GM23338 (cell line): ENCODE data around the gene PANK4. TPM values are rescaled to one million over a fixed set of nuclear protein-coding genes. Genes with fewer than 3 reads are reported as not detected.

ENCODE experiments used
- ATAC-seq: fragments of 200-7000 bp; cut with Tn5 transposase; 3 replicates; pipeline ENCODE4 v1.9.1; 2020
- DNase-seq: peaks from one replicate; pipeline ENCODE4 v3.0.0-alpha.2; 2015; ENCODE audit warnings: low spot score
- H2AFZ ChIP-seq: fragments of 200-600 bp; sonication (generic); 2 replicates; pipeline ENCODE4 v1.8.0; 2016; ENCODE audit warnings: antibody characterized with exemption, mild to moderate bottlenecking, moderate library complexity
- H3F3A ChIP-seq: fragments of 200-600 bp; sonication (generic); replicated peaks from 2 replicates; pipeline ENCODE4 v1.8.0; 2017; ENCODE audit warnings: antibody characterized with exemption, mixed run types, low read depth
- H3K27ac ChIP-seq: fragments of 200-600 bp; sonication (generic); 2 replicates; pipeline ENCODE4 v1.6.1; 2016; ENCODE audit warnings: low read depth
- H3K27me3 ChIP-seq: fragments of 200-600 bp; sonication (generic); 2 replicates; pipeline ENCODE4 v1.8.0; 2016; ENCODE audit warnings: mild to moderate bottlenecking, mixed run types, moderate library complexity; ENCODE audit not compliant: insufficient read depth
- H3K36me3 ChIP-seq: fragments of 200-600 bp; sonication (generic); 2 replicates; pipeline ENCODE4 v1.8.0; 2016; ENCODE audit warnings: mild to moderate bottlenecking; ENCODE audit not compliant: insufficient read depth
- H3K4me1 ChIP-seq: fragments of 200-600 bp; sonication (generic); 2 replicates; pipeline ENCODE4 v1.8.0; 2016; ENCODE audit warnings: mild to moderate bottlenecking, moderate library complexity; ENCODE audit not compliant: insufficient read depth
- H3K4me2 ChIP-seq: fragments of 200-600 bp; sonication (generic); 2 replicates; pipeline ENCODE4 v1.7.1; 2017; ENCODE audit warnings: mixed run types
- H3K4me3 ChIP-seq: fragments of 200-600 bp; sonication (generic); 2 replicates; pipeline ENCODE4 v1.6.1; 2016; ENCODE audit warnings: mixed run types
- H3K79me2 ChIP-seq: fragments of 200-600 bp; sonication (generic); replicated peaks from 2 replicates; pipeline ENCODE4 v1.8.0; 2017; ENCODE audit warnings: mild to moderate bottlenecking; ENCODE audit not compliant: insufficient read depth
- H3K9me2 ChIP-seq: fragments of 200-600 bp; sonication (generic); 2 replicates; pipeline ENCODE4 v1.8.0; 2017; ENCODE audit not compliant: insufficient read depth
- H4K20me1 ChIP-seq: fragments of 200-600 bp; sonication (generic); replicated peaks from 2 replicates; pipeline ENCODE4 v1.8.0; 2017; ENCODE audit warnings: mild to moderate bottlenecking; ENCODE audit not compliant: insufficient read depth
- H3K27ac Mint-ChIP-seq: 2 replicates; pipeline ENCODE4 v1.8.0; 2020; ENCODE audit warnings: inconsistent platforms, mild to moderate bottlenecking, moderate library complexity, mixed read lengths
- H3K27me3 Mint-ChIP-seq: 3 replicates; pipeline ENCODE4 v1.8.0; 2022; ENCODE audit warnings: low read depth, mild to moderate bottlenecking, moderate library complexity, mixed read lengths, inconsistent platforms; ENCODE audit not compliant: insufficient read depth, poor library complexity
- H3K36me3 Mint-ChIP-seq: 3 replicates; pipeline ENCODE4 v1.8.0; 2021; ENCODE audit warnings: low read depth, mild to moderate bottlenecking, inconsistent platforms, moderate library complexity, mixed read lengths
- H3K4me1 Mint-ChIP-seq: 3 replicates; pipeline ENCODE4 v1.8.0; 2020; ENCODE audit warnings: mild to moderate bottlenecking, inconsistent platforms, mixed read lengths
- H3K4me3 Mint-ChIP-seq: 3 replicates; pipeline ENCODE4 v1.8.0; 2021; ENCODE audit warnings: moderate library complexity, mild to moderate bottlenecking, inconsistent platforms, mixed read lengths
- H3K9me3 Mint-ChIP-seq: 3 replicates; pipeline ENCODE4 v1.8.0; 2020; ENCODE audit warnings: moderate library complexity, mild to moderate bottlenecking, inconsistent platforms, mixed read lengths
- CREB1 ChIP-seq: fragments of 250-450 bp; sonication (Bioruptor Pico); IDR thresholded peaks from 2 replicates; pipeline ENCODE4 v1.5.0; 2020; ENCODE audit warnings: low read depth, mild to moderate bottlenecking, moderate library complexity
- ETS1 ChIP-seq: IDR thresholded peaks from 2 replicates; pipeline ENCODE4 v1.6.1; 2016; ENCODE audit warnings: antibody characterized with exemption
- EZH2 ChIP-seq: fragments of 200-600 bp; sonication (generic); IDR thresholded peaks from one replicate; pipeline ENCODE4 v1.8.0; 2017; ENCODE audit warnings: antibody characterized with exemption, mild to moderate bottlenecking, low read depth; ENCODE audit not compliant: unreplicated experiment
- EZH2phosphoT487 ChIP-seq: fragments of 200-600 bp; sonication (generic); IDR thresholded peaks from one replicate; pipeline ENCODE4 v1.8.1; 2018; ENCODE audit warnings: antibody characterized with exemption; ENCODE audit not compliant: unreplicated experiment
- JUNB ChIP-seq: IDR thresholded peaks from one replicate; pipeline ENCODE4 v1.6.1; 2016; ENCODE audit warnings: antibody characterized with exemption; ENCODE audit not compliant: unreplicated experiment
- NANOG ChIP-seq: IDR thresholded peaks from 2 replicates; pipeline ENCODE4 v1.6.1; 2016; ENCODE audit warnings: antibody characterized with exemption, borderline replicate concordance
- POLR2AphosphoS5 ChIP-seq: IDR thresholded peaks from 2 replicates; pipeline ENCODE4 v1.6.1; 2016; ENCODE audit warnings: antibody characterized with exemption, low read depth
- REST ChIP-seq: IDR thresholded peaks from one replicate; pipeline ENCODE4 v1.6.1; 2018; ENCODE audit warnings: antibody characterized with exemption; ENCODE audit not compliant: unreplicated experiment
- STAT1 ChIP-seq: IDR thresholded peaks from one replicate; pipeline ENCODE4 v1.6.1; 2016; ENCODE audit warnings: antibody characterized with exemption; ENCODE audit not compliant: unreplicated experiment
- ZNF331 ChIP-seq: fragments of 250-450 bp; sonication (Bioruptor Pico); IDR thresholded peaks from 2 replicates; pipeline ENCODE4 v1.5.0; 2020; ENCODE audit warnings: low read depth, mild to moderate bottlenecking, moderate library complexity
- polyA plus RNA-seq: library from polyadenylated mRNA; unstranded; fragments of >200 nt; fragmentation: Nextera tagmentation; extraction: Ambion mirVana; gene quantifications from 2 replicates; pipeline ENCODE4 v1.2.1, GENCODE V29; 2016
- total RNA-seq: library from RNA; depleted of rRNA; stranded (reverse); fragments of >200 nt; shearing (Covaris generic); gene quantifications from 2 replicates; pipeline ENCODE4 v1.2.3, GENCODE V29; 2014
- TF ChIP-seq, protein P1 (sequence below), 2 experiments: fragments of 200-600 bp in 1 of 2; sonication (generic) in 1 of 2; conservative IDR thresholded peaks; 2 replicates each; pipeline versions ENCODE4 v1.5.1 to v1.6.1; 2016 to 2017; ENCODE audit warnings: antibody characterized with exemption in 2 of 2, low read depth in 2 of 2, mild to moderate bottlenecking in 2 of 2, moderate library complexity in 1 of 2

The PANK4 gene
- total and polyA plus RNA-seq, 2 experiments from 2014 or later = 25.8 to 43.7 TPM

GRCh38 chr1:2558420-2558819 is 32.0 kb upstream of the PANK4 start (continued):
- TF ChIP-seq ZNF331 (CRISPR knock-in tag) (no peak), CREB1 (CRISPR knock-in tag) (no peak), STAT1 (no peak), ETS1 (no peak), EZH2phosphoT487 (no peak), REST (no peak), JUNB (no peak), NANOG (no peak)
- TF ChIP-seq, protein P1, sequence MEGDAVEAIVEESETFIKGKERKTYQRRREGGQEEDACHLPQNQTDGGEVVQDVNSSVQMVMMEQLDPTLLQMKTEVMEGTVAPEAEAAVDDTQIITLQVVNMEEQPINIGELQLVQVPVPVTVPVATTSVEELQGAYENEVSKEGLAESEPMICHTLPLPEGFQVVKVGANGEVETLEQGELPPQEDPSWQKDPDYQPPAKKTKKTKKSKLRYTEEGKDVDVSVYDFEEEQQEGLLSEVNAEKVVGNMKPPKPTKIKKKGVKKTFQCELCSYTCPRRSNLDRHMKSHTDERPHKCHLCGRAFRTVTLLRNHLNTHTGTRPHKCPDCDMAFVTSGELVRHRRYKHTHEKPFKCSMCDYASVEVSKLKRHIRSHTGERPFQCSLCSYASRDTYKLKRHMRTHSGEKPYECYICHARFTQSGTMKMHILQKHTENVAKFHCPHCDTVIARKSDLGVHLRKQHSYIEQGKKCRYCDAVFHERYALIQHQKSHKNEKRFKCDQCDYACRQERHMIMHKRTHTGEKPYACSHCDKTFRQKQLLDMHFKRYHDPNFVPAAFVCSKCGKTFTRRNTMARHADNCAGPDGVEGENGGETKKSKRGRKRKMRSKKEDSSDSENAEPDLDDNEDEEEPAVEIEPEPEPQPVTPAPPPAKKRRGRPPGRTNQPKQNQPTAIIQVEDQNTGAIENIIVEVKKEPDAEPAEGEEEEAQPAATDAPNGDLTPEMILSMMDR (conservative IDR thresholded peaks at IDR 0.05; ENCODE audit: low read depth in 2 of 2) = no peak

DNA sequence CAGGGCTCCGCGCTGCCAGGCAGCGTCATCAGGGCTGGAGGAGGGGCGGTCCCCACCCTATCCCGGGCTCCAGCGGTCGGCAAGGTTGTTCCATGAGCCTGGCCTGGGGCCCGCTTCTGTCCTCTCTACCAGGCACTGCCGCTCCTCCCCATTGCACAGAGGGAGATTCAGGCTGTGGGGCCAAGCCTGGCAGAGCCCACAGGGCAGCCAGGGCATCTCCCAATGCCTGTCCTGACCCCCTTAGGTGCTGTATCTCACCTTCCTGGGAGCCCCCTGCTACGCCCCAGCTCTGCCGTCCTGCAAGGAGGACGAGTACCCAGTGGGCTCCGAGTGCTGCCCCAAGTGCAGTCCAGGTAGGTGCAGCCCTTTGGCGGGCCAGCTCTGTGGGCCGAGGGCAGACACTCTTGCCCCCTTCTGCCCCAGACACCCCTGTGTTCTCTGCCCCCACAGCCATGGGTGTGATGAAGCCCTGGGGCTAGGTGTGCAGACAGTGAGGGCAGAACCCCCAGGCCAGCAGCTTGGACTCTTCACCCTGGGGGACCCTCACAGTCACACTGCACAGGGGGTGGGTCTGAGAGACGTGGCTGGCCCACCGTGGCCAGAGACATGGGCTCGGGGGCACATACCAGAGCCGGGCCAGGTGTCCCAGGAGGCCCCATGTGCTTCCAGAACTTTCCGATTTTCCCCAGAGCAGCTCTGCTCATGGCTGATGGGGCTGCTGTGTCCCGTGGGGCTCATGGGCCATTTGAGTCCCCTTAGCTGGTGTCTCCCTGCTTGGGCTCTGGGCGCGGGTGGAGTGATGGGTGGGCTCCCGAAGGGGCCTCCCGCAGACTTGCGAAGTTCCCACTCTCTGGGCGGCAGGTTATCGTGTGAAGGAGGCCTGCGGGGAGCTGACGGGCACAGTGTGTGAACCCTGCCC is 31.3 kb upstream of the PANK4 start:
- Histone ChIP-seq H2AFZ (no peak overlapping the region), H3K4me1 (no peaks in the 10 kb centered on the region), H3K4me3 (no peak overlapping the region), H3K79me2 (no peaks in the 10 kb centered on the region), H3K36me3 (no peaks in the 10 kb centered on the region), H3K9me2 (no peaks in the 10 kb centered on the region), H4K20me1 (no peaks in the 10 kb centered on the region), H3F3A (no peaks in the 10 kb centered on the region), H3K27me3 (no peaks in the 10 kb centered on the region), H3K27ac (no peak overlapping the region), H3K4me2 (no peak overlapping the region)
- Mint-ChIP-seq H3K4me3 (no peak overlapping the region), H3K27ac (no peak overlapping the region), H3K36me3 (no peaks in the 10 kb centered on the region; the same call in 2 of the 3 replicates), H3K4me1 (peaks cover 7% of the 10 kb centered on the region; the same call in 2 of the 3 replicates), H3K27me3 (peaks cover 3% of the 10 kb centered on the region), H3K9me3 (no peaks in the 10 kb centered on the region)
- no peak for DNase-seq
- ATAC-seq = no peak
- TF ChIP-seq EZH2 (no peak), EZH2phosphoT487 (no peak), JUNB (no peak), ZNF331 (CRISPR knock-in tag) (no peak), ETS1 (no peak), REST (no peak), POLR2AphosphoS5 (no peak)
- TF ChIP-seq, protein P1 (conservative IDR thresholded peaks at IDR 0.05; ENCODE audit: low read depth in 2 of 2) = no peak
